Activated T-cell treated with anti-CD3 and anti-CD28 coated beads for 4 hours (primary cell): Measurements from ENCODE around the gene MTFMT.

Experiments used
- DNase-seq: peaks from one replicate; pipeline ENCODE4 v3.0.0-alpha.2; 2020

The MTFMT gene

DNA sequence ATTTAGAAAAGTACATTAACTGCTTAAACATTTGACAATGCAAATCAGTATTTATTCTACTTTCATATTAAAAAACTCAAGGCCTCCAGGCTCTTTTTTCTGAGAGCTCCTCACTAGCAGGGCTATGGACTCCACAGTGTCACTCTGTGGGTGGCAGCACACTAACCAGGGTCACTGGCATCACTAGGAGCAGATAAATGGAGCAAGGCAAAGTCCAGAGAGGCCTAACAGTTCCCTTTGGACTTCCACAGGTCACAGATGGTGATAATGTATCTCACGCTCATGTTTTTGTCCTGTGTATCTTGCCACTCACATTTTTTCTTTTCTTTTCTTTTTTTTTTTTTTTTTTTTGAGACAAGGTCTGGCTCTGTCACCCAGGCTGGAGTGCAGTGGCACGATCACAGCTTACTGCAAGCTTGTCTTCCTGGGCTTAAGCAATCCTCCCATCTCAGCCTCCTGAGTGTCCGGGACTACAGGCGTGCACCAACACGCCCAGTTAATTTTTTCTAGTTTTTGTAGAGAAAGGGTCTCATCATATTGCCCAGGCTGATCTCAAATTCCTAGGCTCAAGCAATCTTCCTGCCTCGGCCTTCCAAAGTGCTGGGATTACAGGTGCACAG lies 47.5 kb downstream of the MTFMT start:
- DNase-seq: no peak

GRCh38 chr15:64979252-64979710 lies 50.2 kb downstream of the MTFMT start:
- no peak for DNase-seq

DNA sequence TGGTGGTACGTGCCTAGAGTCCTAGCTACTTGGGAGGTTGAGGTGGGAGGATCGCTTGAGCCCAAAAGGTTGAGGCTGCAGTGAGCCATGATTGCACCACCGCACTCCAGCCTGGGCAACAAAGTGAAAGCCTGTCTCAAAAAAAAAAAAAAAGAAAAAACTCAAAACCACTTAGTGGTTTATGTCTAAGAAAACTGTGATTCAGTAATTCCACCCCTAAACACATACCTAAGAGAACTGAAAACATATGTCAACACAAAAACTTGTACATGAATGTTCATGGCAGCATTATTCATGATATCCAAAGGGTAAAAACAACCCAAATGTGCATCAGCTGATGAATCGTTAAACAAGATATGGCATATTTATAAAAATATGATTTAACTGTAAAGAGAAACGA lies 54.0 kb downstream of the MTFMT start:
- no peak for DNase-seq

- no peak for DNase-seq
Observed at GRCh38 chr15:64970698-64971097, 58.7 kb downstream of the MTFMT start.

DNA sequence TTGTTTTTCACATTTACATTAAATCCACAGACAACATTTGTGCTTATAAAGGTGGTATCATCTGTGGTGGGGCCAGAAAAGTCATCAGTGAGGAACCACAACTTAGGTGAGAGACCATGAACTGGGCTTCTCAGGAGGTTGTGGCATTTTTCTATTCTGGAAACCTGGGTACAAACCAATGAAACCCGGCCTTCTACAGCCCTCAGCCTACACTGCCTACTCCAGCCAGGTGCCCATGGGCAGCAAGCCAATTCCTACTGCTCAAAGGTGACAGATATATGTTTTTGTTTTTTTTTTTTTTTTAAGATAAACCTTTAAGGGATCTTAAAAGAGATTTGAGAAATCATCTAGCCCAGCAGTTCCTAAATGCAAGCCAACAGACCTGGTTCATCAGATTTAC lies 60.0 kb downstream of the MTFMT start:
- no peak for DNase-seq

DNA sequence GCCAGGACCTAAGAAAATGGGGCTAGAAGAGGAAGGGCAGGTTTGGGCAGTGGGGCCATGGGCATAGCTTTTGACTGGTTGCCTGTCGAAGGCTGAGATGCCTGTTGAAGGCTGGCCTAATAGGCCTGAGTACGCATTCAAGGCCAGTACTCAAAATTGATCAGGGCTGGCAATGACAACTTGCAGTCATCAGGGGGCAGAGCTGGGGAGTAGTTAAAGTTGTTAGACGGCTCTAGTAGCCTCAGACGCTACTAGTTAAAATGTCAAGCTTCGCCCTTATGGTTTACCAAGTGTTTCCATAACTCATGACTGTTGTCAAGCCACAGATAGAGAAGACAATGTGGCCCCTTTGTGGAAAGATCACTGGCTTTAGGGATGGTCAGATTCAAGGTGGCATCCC lies 68.4 kb downstream of the MTFMT start:
- DNase-seq: no peak

DNA sequence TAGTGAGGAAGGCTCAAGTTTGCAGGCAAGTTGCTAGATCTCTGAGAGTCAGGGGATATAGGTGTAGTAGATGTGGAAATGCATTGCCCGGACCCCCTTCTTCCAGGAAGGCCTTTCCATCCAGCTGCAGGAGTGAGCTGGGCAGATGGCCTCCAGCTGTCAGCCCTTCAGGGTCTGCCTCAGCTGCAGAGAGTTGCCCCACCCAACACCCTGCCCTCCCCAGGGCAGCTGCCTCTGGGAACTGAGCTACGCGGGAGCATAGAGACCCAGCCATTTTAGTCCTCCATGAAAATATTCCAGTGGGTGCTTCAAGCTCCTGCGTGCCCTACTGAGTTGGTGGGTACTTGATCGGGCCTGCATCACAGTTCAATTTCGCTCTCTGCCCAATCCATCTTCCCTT lies 69.3 kb downstream of the MTFMT start:
- no peak for DNase-seq

GRCh38 chr15:64959128-64959527 lies 70.3 kb downstream of the MTFMT start:
- DNase-seq: no peak

GRCh38 chr15:64954395-64954794 lies 75.0 kb downstream of the MTFMT start:
- DNase-seq: no peak

DNA sequence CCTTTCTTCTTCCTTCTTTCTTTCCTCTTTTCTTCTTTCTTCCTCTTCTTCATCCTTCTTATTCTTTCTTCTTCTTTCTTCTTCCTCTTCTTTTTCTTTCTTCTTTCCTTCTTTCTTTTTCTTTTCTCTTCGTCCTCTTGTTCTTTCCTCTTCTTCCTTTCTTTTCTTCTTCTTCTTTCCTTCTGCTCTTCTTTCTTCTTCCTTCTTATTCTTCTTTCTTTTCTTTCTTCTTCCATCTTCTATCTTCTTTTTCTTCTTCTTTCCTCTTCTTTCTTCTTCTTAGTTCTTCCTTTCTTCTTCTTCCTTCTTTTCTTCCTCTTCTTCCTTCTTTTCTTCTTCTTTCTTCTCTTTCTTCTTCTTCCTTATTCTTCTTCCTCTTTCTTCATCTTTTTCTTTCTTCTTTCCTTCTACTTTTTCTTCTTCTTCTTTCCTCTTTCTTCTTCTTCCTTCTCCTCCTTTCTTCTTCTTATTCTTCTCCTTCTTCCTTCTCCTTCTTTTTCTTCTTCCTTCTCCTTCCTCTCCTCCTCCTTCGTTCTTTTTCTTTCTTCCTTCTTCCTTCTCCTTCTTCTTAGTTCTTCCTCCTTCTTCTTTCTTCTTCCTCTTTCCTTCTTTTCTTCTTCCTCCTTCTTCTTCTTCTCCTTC lies 77.5 kb downstream of the MTFMT start:
- no peak for DNase-seq
